Measurements from ENCODE around the gene ECHS1. TPM values are rescaled to one million over a fixed set of nuclear protein-coding genes. Genes with fewer than 3 reads are reported as not detected.
A peak's percentile ranks its signal among the peaks of the same experiment; 100 is the strongest.

ECHS1 gene
- total and polyA plus RNA-seq, 4 experiments from 2014 or later: 29.7 to 117 (median 56.0) TPM

- no peaks in the 10 kb centered on the region for H3K36me3 ChIP-seq (ENCODE audit: insufficient read depth, low read length)
- intact Hi-C loops (cut with micrococcal nuclease): no loop called here
- no peaks in the 10 kb centered on the region for H3K9me3 ChIP-seq (ENCODE audit: control insufficient read depth in 1 of 2, low read length in 2 of 2)
- H3K27me3 ChIP-seq (ENCODE audit: insufficient read depth, low read length): peaks cover 9% of the 10 kb centered on the region
- CTCF ChIA-PET (ENCODE audit: partially characterized antibody): no interaction called here
- Mint-ChIP-seq H3K27ac (peak overlapping the region in 3 of 7 donors; percentile 6 to 78 (median 22)), H3K4me3 (peak overlapping the region in 2 of 8 donors; percentile 0 to 1), H3K4me1 (peaks cover 4 to 31% (median 8%) of the 10 kb centered on the region in 4 donors), H3K27me3 (peaks cover 5 to 7% of the 10 kb centered on the region in 2 donors), H3K9me3 (peaks cover 0 to 7% (median 0%) of the 10 kb centered on the region in 8 donors), H3K36me3 (no peaks in the 10 kb centered on the region)
- H3K4me1 ChIP-seq (ENCODE audit: insufficient read depth, low read length): peaks cover 34% of the 10 kb centered on the region
- DNase-seq: peak in 1 of 5 donors; percentile 21
- no peak overlapping the region for H3K27ac ChIP-seq (ENCODE audit: low read depth, low read length)
- POLR2A ChIA-PET (ENCODE audit: partially characterized antibody): interaction anchor here (0.8 kb wide), 1 partner anchor 25 kb away, joined by 3 read pairs; no protein-coding TSS in a partner anchor
- no peak overlapping the region for H3K4me3 ChIP-seq (ENCODE audit: low read length in 2 of 2)
Observed at GRCh38 chr10:133332936-133333699, 40.0 kb downstream of the ECHS1 start.

GRCh38 chr10:133329491-133330202, 43.5 kb downstream of the ECHS1 start:
- no peaks in the 10 kb centered on the region for H3K36me3 ChIP-seq (ENCODE audit: insufficient read depth, low read length)
- Mint-ChIP-seq H3K27me3 (peaks cover 13 to 18% of the 10 kb centered on the region in 2 donors), H3K4me3 (peak overlapping the region in 5 of 8 donors; percentile 21 to 63 (median 32)), H3K9me3 (peaks cover 0 to 7% (median 0%) of the 10 kb centered on the region in 8 donors), H3K4me1 (peaks cover 3 to 31% (median 12%) of the 10 kb centered on the region in 4 donors), H3K27ac (peak overlapping the region in 2 of 7 donors; percentile 35 to 79), H3K36me3 (no peaks in the 10 kb centered on the region)
- ChIA-PET POLR2A (ENCODE audit: partially characterized antibody) (interaction anchor here (0.9 to 1.3 kb wide), 6 partner anchors 26 to 191 kb away, joined by 3 to 6 read pairs (median 3); partner anchors contain the start of gene PAOX), CTCF (ENCODE audit: partially characterized antibody) (interaction anchor here (0.6 to 3.2 kb wide), 57 partner anchors 9 to 1018 kb away, joined by 3 to 28 read pairs (median 5); partner anchors contain the start of genes ECHS1 and PRAP1)
- H3K4me1 ChIP-seq (ENCODE audit: insufficient read depth, low read length): peaks cover 24% of the 10 kb centered on the region
- intact Hi-C loops (cut with micrococcal nuclease): loop anchor here (1.0 kb wide), 4 partner anchors 49 to 279 kb away; no protein-coding TSS in a partner anchor
- peak; percentile 77 to 84 (median 81) for DNase-seq
- no peak overlapping the region for H3K4me3 ChIP-seq (ENCODE audit: low read length in 2 of 2)
- no peaks in the 10 kb centered on the region for H3K9me3 ChIP-seq (ENCODE audit: control insufficient read depth in 1 of 2, low read length in 2 of 2)
- no peak overlapping the region for H3K27ac ChIP-seq (ENCODE audit: low read depth, low read length)
- peaks cover 31% of the 10 kb centered on the region for H3K27me3 ChIP-seq (ENCODE audit: insufficient read depth, low read length)

GRCh38 chr10:133328358-133329343, 44.5 kb downstream of the ECHS1 start:
- ChIA-PET CTCF (ENCODE audit: partially characterized antibody) (interaction anchor here (0.6 to 3.2 kb wide), 58 partner anchors 8 to 290 kb away, joined by 3 to 28 read pairs (median 5); partner anchors contain the start of genes CALY, ECHS1 and PRAP1), POLR2A (ENCODE audit: partially characterized antibody) (interaction anchor here (0.9 to 1.3 kb wide), 3 partner anchors 27 to 49 kb away, joined by 3 to 6 read pairs (median 3); partner anchors contain the start of genes FUOM and PAOX)
- no peak overlapping the region for H3K27ac ChIP-seq (ENCODE audit: low read depth, low read length)
- peaks cover 2 to 30% (median 12%) of the 10 kb centered on the region in 4 donors for H3K4me1 Mint-ChIP-seq
- peak in 1 of 5 donors; percentile 39 for DNase-seq
- peaks cover 24% of the 10 kb centered on the region for H3K4me1 ChIP-seq (ENCODE audit: insufficient read depth, low read length)
- no peaks in the 10 kb centered on the region for H3K36me3 Mint-ChIP-seq
- H3K27me3 Mint-ChIP-seq: peaks cover 13 to 18% of the 10 kb centered on the region in 2 donors
- intact Hi-C loops (cut with micrococcal nuclease): loop anchor here (1.0 kb wide), 4 partner anchors 50 to 280 kb away; no protein-coding TSS in a partner anchor
- no peaks in the 10 kb centered on the region for H3K36me3 ChIP-seq (ENCODE audit: insufficient read depth, low read length)
- H3K27me3 ChIP-seq (ENCODE audit: insufficient read depth, low read length): peaks cover 31% of the 10 kb centered on the region
- H3K9me3 Mint-ChIP-seq: peaks cover 0 to 5% (median 0%) of the 10 kb centered on the region in 8 donors
- peak overlapping the region in 1 of 7 donors; percentile 79 for H3K27ac Mint-ChIP-seq
- H3K4me3 ChIP-seq (ENCODE audit: low read length in 2 of 2): no peak overlapping the region
- no peaks in the 10 kb centered on the region for H3K9me3 ChIP-seq (ENCODE audit: control insufficient read depth in 1 of 2, low read length in 2 of 2)
- no peak overlapping the region for H3K4me3 Mint-ChIP-seq

GRCh38 chr10:133327651-133328357, 45.4 kb downstream of the ECHS1 start:
- Histone ChIP-seq H3K9me3 (ENCODE audit: control insufficient read depth in 1 of 2, low read length in 2 of 2) (no peaks in the 10 kb centered on the region), H3K4me1 (ENCODE audit: insufficient read depth, low read length) (peaks cover 24% of the 10 kb centered on the region), H3K27ac (ENCODE audit: low read depth, low read length) (no peak overlapping the region), H3K27me3 (ENCODE audit: insufficient read depth, low read length) (peaks cover 31% of the 10 kb centered on the region), H3K4me3 (ENCODE audit: low read length in 2 of 2) (no peak overlapping the region), H3K36me3 (ENCODE audit: insufficient read depth, low read length) (no peaks in the 10 kb centered on the region)
- ChIA-PET CTCF (ENCODE audit: partially characterized antibody) (interaction anchor here (1.2 to 3.2 kb wide), 9 partner anchors 9 to 281 kb away, joined by 3 to 28 read pairs (median 5); partner anchors contain the start of gene CALY), POLR2A (ENCODE audit: partially characterized antibody) (interaction anchor here (1.2 kb wide), 1 partner anchor 30 kb away, joined by 3 read pairs; the partner anchor contains the start of gene FUOM)
- peaks cover 0 to 5% (median 0%) of the 10 kb centered on the region in 8 donors for H3K9me3 Mint-ChIP-seq
- no peak overlapping the region for H3K27ac Mint-ChIP-seq
- peaks cover 3 to 29% (median 12%) of the 10 kb centered on the region in 4 donors for H3K4me1 Mint-ChIP-seq
- intact Hi-C loops (cut with micrococcal nuclease): no loop called here
- H3K36me3 Mint-ChIP-seq: no peaks in the 10 kb centered on the region
- peaks cover 12 to 18% of the 10 kb centered on the region in 2 donors for H3K27me3 Mint-ChIP-seq
- DNase-seq: peak in 1 of 5 donors; percentile 16
- H3K4me3 Mint-ChIP-seq: no peak overlapping the region

- Mint-ChIP-seq H3K36me3 (no peaks in the 10 kb centered on the region), H3K27me3 (peaks cover 12 to 18% of the 10 kb centered on the region in 2 donors), H3K4me3 (peak overlapping the region in 2 of 8 donors; percentile 32 to 53), H3K9me3 (no peaks in the 10 kb centered on the region), H3K4me1 (peaks cover 3 to 21% (median 12%) of the 10 kb centered on the region in 4 donors), H3K27ac (peak overlapping the region in 2 of 7 donors; percentile 17 to 24)
- peaks cover 24% of the 10 kb centered on the region for H3K4me1 ChIP-seq (ENCODE audit: insufficient read depth, low read length)
- H3K27me3 ChIP-seq (ENCODE audit: insufficient read depth, low read length): peaks cover 31% of the 10 kb centered on the region
- intact Hi-C loops (cut with micrococcal nuclease): no loop called here
- no peaks in the 10 kb centered on the region for H3K9me3 ChIP-seq (ENCODE audit: control insufficient read depth in 1 of 2, low read length in 2 of 2)
- CTCF ChIA-PET (ENCODE audit: partially characterized antibody): interaction anchor here (1.4 to 3.2 kb wide), 5 partner anchors 10 to 115 kb away, joined by 4 to 28 read pairs (median 5); partner anchors contain the start of gene CALY
- no peaks in the 10 kb centered on the region for H3K36me3 ChIP-seq (ENCODE audit: insufficient read depth, low read length)
- POLR2A ChIA-PET (ENCODE audit: partially characterized antibody): no interaction called here
- DNase-seq: no peak
- H3K4me3 ChIP-seq (ENCODE audit: low read length in 2 of 2): no peak overlapping the region
- H3K27ac ChIP-seq (ENCODE audit: low read depth, low read length): no peak overlapping the region
Observed at GRCh38 chr10:133326745-133327650, 46.2 kb downstream of the ECHS1 start.

All from CD4-positive, alpha-beta memory T cell (primary cell).